Measurements from ENCODE around the gene SEC61B.

- no peak for TF ChIP-seq POLR2AphosphoS5 (IDR thresholded peaks at IDR 0.05)
- no peak for TF ChIP-seq CTCF (IDR thresholded peaks at IDR 0.05)
- TF ChIP-seq POLR2A (IDR thresholded peaks at IDR 0.05) = no peak
- TF ChIP-seq EP300 (IDR thresholded peaks at IDR 0.05) = no peak
Observed at GRCh38 chr9:99249619-99250018, 27.5 kb downstream of the SEC61B start.

Measured in upper lobe of left lung (tissue), 4 donors.